HCT116 (cell line): ENCODE measurements around the gene OXTR. TPM values are rescaled to one million over a fixed set of nuclear protein-coding genes. Genes with fewer than 3 reads are reported as not detected.

Source experiments
- ATAC-seq: fragments of 200-7000 bp; cut with Tn5 transposase; 2 replicates; pipeline ENCODE4 v1.9.1; 2020; ENCODE audit warnings: mild to moderate bottlenecking, moderate library complexity
- BruUV-seq: library from RNA; stranded (reverse); fragments of 400-500 nt; replicated peaks from 2 replicates; lab custom pipeline; 2021; lab: Mats Ljungman, UMichigan
- CTCF ChIA-PET: fragments of 300-600 bp; sonication (Branson Sonifier 250); formaldehyde crosslinking; loops from one replicate; lab custom pipeline; 2021; ENCODE audit warnings: antibody characterized with exemption; lab: Charles Lee
- POLR2A ChIA-PET: fragments of 300-600, 350-600 bp; sonication (Branson Sonifier 250); formaldehyde crosslinking; loops from one replicate; lab custom pipeline; 2021; ENCODE audit warnings: antibody characterized with exemption; lab: Charles Lee
- RAD21 ChIA-PET, 2 experiments: fragments of 300-600 bp; sonication (Branson Sonifier 250); formaldehyde crosslinking; loops; one replicate each; lab custom pipeline; 2023; ENCODE audit warnings: low total read pairs in 2 of 2; ENCODE audit not compliant: uncharacterized antibody in 2 of 2, unreplicated experiment in 2 of 2, low non-redundant PET in 1 of 2; lab: Charles Lee
- DNase-seq: peaks from one replicate; pipeline ENCODE4 v3.0.0-alpha.2; 2010; ENCODE audit warnings: low read depth, low spot score
- H2AFZ ChIP-seq: fragments of 200-600 bp; shearing (Covaris generic), sonication (generic); 2 replicates; pipeline ENCODE4 v1.6.1; 2017; ENCODE audit warnings: low read depth, mixed run types, mixed read lengths, antibody characterized with exemption, low read length; ENCODE audit not compliant: poor library complexity, severe bottlenecking
- H3K27ac ChIP-seq: 2 replicates; pipeline ENCODE4 v1.5.1; 2012; ENCODE audit warnings: low read depth, low read length
- H3K27me3 ChIP-seq: fragments of 200-600 bp; sonication (generic); 2 replicates; pipeline ENCODE4 v1.6.1; 2016; ENCODE audit warnings: mixed run types, low read length, mixed read lengths; ENCODE audit not compliant: insufficient read depth
- H3K36me3 ChIP-seq, 2 experiments: fragments of 200-500 bp in 1 of 2; fragments of 200-600 bp in 1 of 2; sonication (Bioruptor generic) in 1 of 2; sonication (generic) in 1 of 2; 2 replicates each; pipeline versions ENCODE4 v1.5.1 to v1.6.1; 2014 to 2016; ENCODE audit warnings: low read length in 2 of 2, inconsistent platforms in 1 of 2, mixed read lengths in 1 of 2, mixed run types in 1 of 2; ENCODE audit not compliant: insufficient read depth in 2 of 2, control insufficient read depth in 1 of 2
- H3K4me1 ChIP-seq, 2 experiments: fragments of 200-600 bp in 1 of 2; sonication (generic) in 1 of 2; 2 replicates each; pipeline versions ENCODE4 v1.5.1 to v1.6.1; 2012 to 2017; ENCODE audit warnings: low read length in 2 of 2, inconsistent platforms in 1 of 2, mild to moderate bottlenecking in 1 of 2, mixed read lengths in 1 of 2, mixed run types in 1 of 2, moderate library complexity in 1 of 2; ENCODE audit not compliant: insufficient read depth in 2 of 2, control insufficient read depth in 1 of 2
- H3K4me2 ChIP-seq: fragments of 200-600 bp; sonication (generic); 2 replicates; pipeline ENCODE4 v1.6.1; 2017; ENCODE audit warnings: mixed run types, low read length, mixed read lengths
- H3K4me3 ChIP-seq, 2 experiments: fragments of 200-600 bp in 1 of 2; sonication (generic) in 1 of 2; replicated peaks in 1 of 2; 2 replicates each; pipeline ENCODE4 v1.5.1; 2011 to 2016; ENCODE audit warnings: low read length in 2 of 2, control low read depth in 1 of 2, low read depth in 1 of 2, mild to moderate bottlenecking in 1 of 2, mixed read lengths in 1 of 2, mixed run types in 1 of 2
- H3K79me2 ChIP-seq: fragments of 200-600 bp; sonication (generic); 2 replicates; pipeline ENCODE4 v1.6.1; 2017; ENCODE audit warnings: mild to moderate bottlenecking, mixed run types, low read length, moderate library complexity, mixed read lengths; ENCODE audit not compliant: insufficient read depth
- H3K9ac ChIP-seq: fragments of 200-600 bp; sonication (generic); 2 replicates; pipeline ENCODE4 v1.6.1; 2016; ENCODE audit warnings: low read length, mixed read lengths
- H3K9me2 ChIP-seq: fragments of 200-600 bp; sonication (generic), shearing (Covaris generic); 2 replicates; pipeline ENCODE4 v1.6.1; 2017; ENCODE audit warnings: mixed run types, mild to moderate bottlenecking, moderate library complexity; ENCODE audit not compliant: insufficient read depth
- H3K9me3 ChIP-seq, 2 experiments: fragments of 200-500 bp in 1 of 2; fragments of 200-600 bp in 1 of 2; sonication (Bioruptor generic) in 1 of 2; sonication (generic) in 1 of 2; 2 replicates each; pipeline ENCODE4 v1.6.1; 2014 to 2017; ENCODE audit warnings: low read length in 2 of 2, mixed read lengths in 2 of 2, inconsistent platforms in 1 of 2, low read depth in 1 of 2, mild to moderate bottlenecking in 1 of 2, mixed run types in 1 of 2, moderate library complexity in 1 of 2; ENCODE audit not compliant: control insufficient read depth in 1 of 2, insufficient read depth in 1 of 2
- H4K20me1 ChIP-seq: fragments of 200-600 bp; sonication (generic), shearing (Covaris generic); 2 replicates; pipeline ENCODE4 v1.6.1; 2017; ENCODE audit warnings: mixed run types, mild to moderate bottlenecking, moderate library complexity; ENCODE audit not compliant: insufficient read depth
- CBX3 ChIP-seq: IDR thresholded peaks from 2 replicates; pipeline ENCODE4 v1.6.1; 2012; ENCODE audit warnings: low read depth
- CEBPB ChIP-seq: IDR thresholded peaks from 2 replicates; pipeline ENCODE4 v1.6.1; 2012; ENCODE audit warnings: low read depth
- EZH2phosphoT487 ChIP-seq: fragments of 200-600 bp; IDR thresholded peaks from 2 replicates; pipeline ENCODE4 v1.6.1; 2018; ENCODE audit warnings: antibody characterized with exemption, borderline replicate concordance
- FOSL1 ChIP-seq: IDR thresholded peaks from 2 replicates; pipeline ENCODE4 v1.6.1; 2012; ENCODE audit warnings: low read depth
- POLR2A ChIP-seq: IDR thresholded peaks from 2 replicates; pipeline ENCODE4 v1.7.0; 2011; ENCODE audit warnings: borderline replicate concordance; ENCODE audit not compliant: insufficient read depth, insufficient read length; ENCODE audit errors: extremely low read depth
- POLR2AphosphoS5 ChIP-seq: IDR thresholded peaks from 2 replicates; pipeline ENCODE4 v1.6.1; 2011; ENCODE audit warnings: mild to moderate bottlenecking, low read depth, low read length, moderate library complexity
- RAD21 ChIP-seq: IDR thresholded peaks from 2 replicates; pipeline ENCODE4 v1.6.1; 2012; ENCODE audit warnings: low read depth, mild to moderate bottlenecking
- SIN3A ChIP-seq: IDR thresholded peaks from 2 replicates; pipeline ENCODE4 v1.6.1; 2012; ENCODE audit warnings: low read depth
- SP1 ChIP-seq: IDR thresholded peaks from 2 replicates; pipeline ENCODE4 v1.6.1; 2012; ENCODE audit warnings: low read depth
- SRF ChIP-seq: IDR thresholded peaks from 2 replicates; pipeline ENCODE4 v1.6.1; 2012; ENCODE audit warnings: low read depth
- TCF7L2 ChIP-seq: IDR thresholded peaks from 2 replicates; pipeline ENCODE4 v1.7.0; 2011; ENCODE audit warnings: borderline replicate concordance, inconsistent platforms; ENCODE audit not compliant: insufficient read depth, insufficient read length; ENCODE audit errors: extremely low read depth
- YY1 ChIP-seq: IDR thresholded peaks from 2 replicates; pipeline ENCODE4 v1.6.1; 2011; ENCODE audit warnings: low read length, low read depth, moderate library complexity, mild to moderate bottlenecking; ENCODE audit not compliant: insufficient replicate concordance; ENCODE audit errors: extremely low read depth
- ZBTB33 ChIP-seq: IDR thresholded peaks from 2 replicates; pipeline ENCODE4 v1.6.1; 2011; ENCODE audit warnings: mild to moderate bottlenecking, low read length, moderate library complexity; ENCODE audit not compliant: insufficient replicate concordance; ENCODE audit errors: extremely low read depth
- ZNF274 ChIP-seq: fragments of 200-500 bp; sonication (Bioruptor generic); IDR thresholded peaks from 2 replicates; pipeline ENCODE4 v1.6.1; 2014; ENCODE audit warnings: mild to moderate bottlenecking, low read depth, low read length, inconsistent platforms
- intact Hi-C: fragments of 100-400 bp; cut with micrococcal nuclease; formaldehyde crosslinking; loops from 2 replicates; pipeline ENCODE4 v1.10.0; 2022
- total RNA-seq: library from RNA; stranded (reverse); gene quantifications from one replicate; pipeline ENCODE4 v1.2.1, GENCODE V29; 2021; ENCODE audit not compliant: unreplicated experiment
- TF ChIP-seq, protein P1 (sequence below): IDR thresholded peaks from 2 replicates; pipeline ENCODE4 v1.6.1; 2012
- TF ChIP-seq, protein P2 (sequence below), 3 experiments: fragments of 200-600 bp in 1 of 3; sonication (generic) in 1 of 3; IDR thresholded peaks in 2 of 3; conservative IDR thresholded peaks in 1 of 3; 2 replicates each; pipeline ENCODE4 v1.5.1; 2012 to 2017; ENCODE audit warnings: low read depth in 2 of 3, low read length in 2 of 3, antibody characterized with exemption in 1 of 3, borderline replicate concordance in 1 of 3, control low read depth in 1 of 3, mild to moderate bottlenecking in 1 of 3, mixed read lengths in 1 of 3, mixed run types in 1 of 3, moderate library complexity in 1 of 3; ENCODE audit not compliant: insufficient read depth in 1 of 3

OXTR gene
- total RNA-seq, 1 experiment from 2014 or later, result 1.3 TPM

- Histone ChIP-seq H3K4me3 (no peak overlapping the region), H3K79me2 (no peaks in the 10 kb centered on the region), H3K27me3 (no peaks in the 10 kb centered on the region), H3K36me3 (no peaks in the 10 kb centered on the region), H3K4me2 (no peak overlapping the region), H2AFZ (no peak overlapping the region), H3K9me2 (no peaks in the 10 kb centered on the region), H3K4me1 (peaks cover 0 to 2% of the 10 kb centered on the region in 2 experiments; a peak in 1 of 4 replicates), H4K20me1 (no peaks in the 10 kb centered on the region), H3K9me3 (no peaks in the 10 kb centered on the region), H3K27ac (no peak overlapping the region), H3K9ac (no peak overlapping the region)
- intact Hi-C loops, result no loop called here
- POLR2A ChIA-PET, result no interaction called here
- no peak for DNase-seq
- RAD21 ChIA-PET, result no interaction called here
- no peak for ATAC-seq
- CTCF ChIA-PET, result interaction anchor here (2.0 kb wide), 1 partner anchor 17 kb away, joined by 5 read pairs; the partner anchor contains the start of gene OXTR
- no TSS peak for BruUV-seq
- TF ChIP-seq POLR2A (no peak), SIN3A (no peak), YY1 (no peak), POLR2AphosphoS5 (no peak), TCF7L2 (no peak)
- TF ChIP-seq, protein P1, sequence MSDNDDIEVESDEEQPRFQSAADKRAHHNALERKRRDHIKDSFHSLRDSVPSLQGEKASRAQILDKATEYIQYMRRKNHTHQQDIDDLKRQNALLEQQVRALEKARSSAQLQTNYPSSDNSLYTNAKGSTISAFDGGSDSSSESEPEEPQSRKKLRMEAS, result no peak
- TF ChIP-seq, all 23 proteins: peak for 0
These were observed 16.6 kb downstream of the OXTR start for GRCh38 chr3:8752832-8753231.

- Histone ChIP-seq H4K20me1 (no peaks in the 10 kb centered on the region), H3K36me3 (no peaks in the 10 kb centered on the region), H3K4me2 (no peak overlapping the region), H3K9ac (no peak overlapping the region), H2AFZ (no peak overlapping the region), H3K4me1 (no peaks in the 10 kb centered on the region), H3K27ac (no peak overlapping the region), H3K79me2 (no peaks in the 10 kb centered on the region), H3K9me3 (no peaks in the 10 kb centered on the region), H3K9me2 (no peaks in the 10 kb centered on the region), H3K4me3 (no peak overlapping the region), H3K27me3 (no peaks in the 10 kb centered on the region)
- no peak for ATAC-seq
- RAD21 ChIA-PET, result no interaction called here
- no TSS peak for BruUV-seq
- intact Hi-C loops, result no loop called here
- POLR2A ChIA-PET, result no interaction called here
- CTCF ChIA-PET, result no interaction called here
- DNase-seq, result no peak
- TF ChIP-seq EZH2phosphoT487 (no peak), FOSL1 (no peak), CEBPB (no peak), TCF7L2 (no peak), SRF (no peak), SP1 (no peak), CBX3 (no peak), POLR2AphosphoS5 (no peak), SIN3A (no peak), ZBTB33 (no peak), ZNF274 (no peak), POLR2A (no peak), RAD21 (no peak)
- TF ChIP-seq, protein P1, result no peak
- TF ChIP-seq, protein P2, sequence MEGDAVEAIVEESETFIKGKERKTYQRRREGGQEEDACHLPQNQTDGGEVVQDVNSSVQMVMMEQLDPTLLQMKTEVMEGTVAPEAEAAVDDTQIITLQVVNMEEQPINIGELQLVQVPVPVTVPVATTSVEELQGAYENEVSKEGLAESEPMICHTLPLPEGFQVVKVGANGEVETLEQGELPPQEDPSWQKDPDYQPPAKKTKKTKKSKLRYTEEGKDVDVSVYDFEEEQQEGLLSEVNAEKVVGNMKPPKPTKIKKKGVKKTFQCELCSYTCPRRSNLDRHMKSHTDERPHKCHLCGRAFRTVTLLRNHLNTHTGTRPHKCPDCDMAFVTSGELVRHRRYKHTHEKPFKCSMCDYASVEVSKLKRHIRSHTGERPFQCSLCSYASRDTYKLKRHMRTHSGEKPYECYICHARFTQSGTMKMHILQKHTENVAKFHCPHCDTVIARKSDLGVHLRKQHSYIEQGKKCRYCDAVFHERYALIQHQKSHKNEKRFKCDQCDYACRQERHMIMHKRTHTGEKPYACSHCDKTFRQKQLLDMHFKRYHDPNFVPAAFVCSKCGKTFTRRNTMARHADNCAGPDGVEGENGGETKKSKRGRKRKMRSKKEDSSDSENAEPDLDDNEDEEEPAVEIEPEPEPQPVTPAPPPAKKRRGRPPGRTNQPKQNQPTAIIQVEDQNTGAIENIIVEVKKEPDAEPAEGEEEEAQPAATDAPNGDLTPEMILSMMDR (IDR thresholded peaks at IDR 0.05 in 2 of 3, conservative IDR thresholded peaks at IDR 0.05 in 1 of 3; ENCODE audit: borderline replicate concordance in 1 of 3, insufficient read depth in 1 of 3, low read depth in 2 of 3, low read length in 2 of 3), result no peak
These were observed 20.1 kb downstream of the OXTR start for GRCh38 chr3:8749316-8749715.
